Stimulated activated CD8-positive, alpha-beta memory T cell treated with anti-CD3 and anti-CD28 coated beads, Interleukin-4, amount 100 ng/mL, for 24 hours (primary cell): ENCODE measurements around the gene F2.

Source experiments
- DNase-seq: peaks from one replicate; pipeline ENCODE4 v3.0.0-alpha.2; 2020; ENCODE audit warnings: low read depth

The F2 gene

GRCh38 chr11:46743693-46744339 is 24.8 kb downstream of the F2 start:
- DNase-seq: no peak

- no peak for DNase-seq
These were observed 26.3 kb downstream of the F2 start for GRCh38 chr11:46745328-46745727.

GRCh38 chr11:46745995-46746394 is 27.0 kb downstream of the F2 start:
- DNase-seq: no peak

- DNase-seq: no peak
These were observed 28.1 kb downstream of the F2 start for GRCh38 chr11:46747150-46747549.

GRCh38 chr11:46755962-46756361 is 36.9 kb downstream of the F2 start:
- no peak for DNase-seq

GRCh38 chr11:46759196-46759595 is 40.2 kb downstream of the F2 start:
- DNase-seq: no peak

GRCh38 chr11:46760429-46761128 is 41.6 kb downstream of the F2 start:
- DNase-seq: no peak

- no peak for DNase-seq
These were observed 42.8 kb downstream of the F2 start for GRCh38 chr11:46761807-46762206.

GRCh38 chr11:46762248-46762647 is 43.2 kb downstream of the F2 start:
- DNase-seq: no peak

- no peak for DNase-seq
These were observed 47.6 kb downstream of the F2 start for GRCh38 chr11:46766656-46767055.

- DNase-seq: no peak
These were observed 50.7 kb downstream of the F2 start for GRCh38 chr11:46769636-46770221.

GRCh38 chr11:46776878-46777277 is 57.9 kb downstream of the F2 start:
- DNase-seq: no peak

GRCh38 chr11:46778416-46778815 is 59.4 kb downstream of the F2 start:
- DNase-seq: no peak
